HepG2 (cell line): ENCODE results near the gene DAB2IP. TPM values are rescaled to one million over a fixed set of nuclear protein-coding genes. Genes with fewer than 3 reads are reported as not detected.
"Not testable (repeated sequence)": the region's sequence is repeated elsewhere in the genome, so short reads cannot be mapped to it uniquely, and the experiment has no call there.

Experiments used
- ATAC-seq: fragments of 200-7000 bp; cut with Tn5 transposase; 3 replicates; pipeline ENCODE4 v1.9.1; 2020; ENCODE audit warnings: mild to moderate bottlenecking, moderate library complexity
- BruUV-seq: library from RNA; stranded (reverse); fragments of 400-500 nt; replicated peaks from 2 replicates; lab custom pipeline; 2021; lab: Mats Ljungman, UMichigan
- CTCF ChIA-PET: fragments of 300-600 bp; formaldehyde crosslinking; extraction: SDS; loops from one replicate; lab custom pipeline; 2021; ENCODE audit warnings: low total read pairs, inconsistent platforms, low intra/inter-chr PET ratio; lab: Yijun Ruan, JAX
- POLR2A ChIA-PET: fragments of 350-600 bp; sonication (Branson Sonifier 250); formaldehyde crosslinking; loops from one replicate; lab custom pipeline; 2020; ENCODE audit warnings: antibody characterized with exemption, inconsistent platforms; lab: Yijun Ruan, JAX
- DNase-seq: peaks from one replicate; pipeline ENCODE4 v3.0.0-alpha.2; 2015; ENCODE audit warnings: low spot score
- FAIRE-seq: peaks from 3 replicates; lab custom pipeline; 2011; peaks lifted over from hg19 to GRCh38; lab: Jason Lieb, UNC
- H2AFZ ChIP-seq: one replicate; pipeline ENCODE4 v1.6.1; 2011; ENCODE audit warnings: low read length, inconsistent platforms
- H3K27ac ChIP-seq: fragments of 300-600 bp; 3 replicates; pipeline ENCODE4 v1.8.0; 2011; ENCODE audit warnings: mixed run types, mild to moderate bottlenecking, mixed read lengths, low read length, inconsistent platforms; ENCODE audit not compliant: insufficient read depth; ENCODE audit errors: extremely low read length
- H3K27me3 ChIP-seq, 2 experiments: fragments of 200-600 bp in 1 of 2; 2 replicates in 1 of 2; 3 replicates in 1 of 2; pipeline versions ENCODE4 v1.6.0 to v1.8.0; 2011; ENCODE audit warnings: low read length in 2 of 2, mild to moderate bottlenecking in 2 of 2, moderate library complexity in 2 of 2, inconsistent platforms in 1 of 2; ENCODE audit not compliant: insufficient read depth in 2 of 2, control insufficient read depth in 1 of 2
- H3K36me3 ChIP-seq, 2 experiments: fragments of 200-600 bp in 1 of 2; replicated peaks in 1 of 2; 2 replicates in 1 of 2; 3 replicates in 1 of 2; pipeline versions ENCODE4 v1.5.1 to v1.8.0; 2011; ENCODE audit warnings: low read length in 2 of 2, inconsistent platforms in 1 of 2; ENCODE audit not compliant: insufficient read depth in 2 of 2, control insufficient read depth in 1 of 2
- H3K4me1 ChIP-seq: 2 replicates; pipeline ENCODE4 v1.5.1; 2012; ENCODE audit warnings: low read length, inconsistent platforms; ENCODE audit not compliant: insufficient read depth
- H3K4me2 ChIP-seq: 2 replicates; pipeline ENCODE4 v1.6.0; 2011; ENCODE audit warnings: low read depth, low read length, inconsistent platforms
- H3K4me3 ChIP-seq, 3 experiments: fragments of 200-600 bp in 1 of 3; sonication (generic), shearing (Covaris generic) in 1 of 3; replicated peaks in 1 of 3; 2 replicates each; pipeline ENCODE4 v1.5.1; 2011 to 2016; ENCODE audit warnings: low read length in 3 of 3, inconsistent platforms in 2 of 3, low read depth in 2 of 3, mild to moderate bottlenecking in 2 of 3, control low read depth in 1 of 3, mixed read lengths in 1 of 3; ENCODE audit not compliant: insufficient read depth in 1 of 3
- H3K79me2 ChIP-seq: one replicate; pipeline ENCODE4 v1.6.1; 2011; ENCODE audit warnings: low read length, inconsistent platforms; ENCODE audit not compliant: insufficient read depth
- H3K9ac ChIP-seq: 2 replicates; pipeline ENCODE4 v1.6.0; 2011; ENCODE audit warnings: mild to moderate bottlenecking, low read depth, low read length, inconsistent platforms; ENCODE audit not compliant: insufficient read depth
- H3K9me3 ChIP-seq: 2 replicates; pipeline ENCODE4 v1.5.1; 2012; ENCODE audit warnings: mild to moderate bottlenecking, low read length
- H4K20me1 ChIP-seq: 2 replicates; pipeline ENCODE4 v1.6.0; 2011; ENCODE audit warnings: inconsistent platforms, mild to moderate bottlenecking, low read length, moderate library complexity; ENCODE audit not compliant: insufficient read depth
- ZNF550 ChIP-seq: sonication (generic); formaldehyde crosslinking; IDR thresholded peaks from 2 replicates; pipeline ENCODE4 v1.4.0; 2020; ENCODE audit warnings: mild to moderate bottlenecking, missing genetic modification reagents, borderline replicate concordance
- WGBS: methylation state at CpG from one replicate; pipeline ENCODE4 v1.1.6; 2017; ENCODE audit warnings: low lambda C conversion rate; 5-methylcytosine and 5-hydroxymethylcytosine counted together
- in situ Hi-C: cut with HindIII; loops from 2 replicates; pipeline ENCODE4 v1.10.0; 2017; ENCODE audit warnings: low pct_unique_long_range_greater_than_20kb; ENCODE audit not compliant: extremely low pct_ligation_motif_present
- intact Hi-C: fragments of 100-400 bp; cut with micrococcal nuclease; formaldehyde crosslinking; loops from one replicate; pipeline ENCODE4 v1.10.0; 2022; ENCODE audit not compliant: unreplicated experiment
- polyA plus RNA-seq, 8 experiments: library from polyadenylated mRNA; depleted of rRNA in 3 of 8; stranded (reverse) in 7 of 8; unstranded in 1 of 8; fragments of >200 nt; fragmentation: Illumina TruSeq in 4 of 8; extraction: Trizol in 4 of 8; gene quantifications; 2 replicates each; pipeline versions ENCODE4 v1.2.1 to v1.2.3, GENCODE V29; 2011 to 2016; ENCODE audit warnings: low read depth in 4 of 8, missing spikeins in 1 of 8, mixed read lengths in 1 of 8; ENCODE audit not compliant: insufficient read depth in 1 of 8
- total RNA-seq, 5 experiments: library from RNA; depleted of rRNA; stranded (reverse); fragments of >200 nt; fragmentation: Illumina TruSeq; extraction: Trizol; gene quantifications; 2 replicates each; pipeline ENCODE4 v1.2.3, GENCODE V29; 2016; ENCODE audit warnings: low read depth in 1 of 5

DAB2IP gene
- total and polyA plus RNA-seq, 2 of the 13 experiments (the other 11 are each of a cell fraction or from before 2014, with no cell fraction given) = 25.3 to 37.9 TPM

- Histone ChIP-seq H3K4me1 (peaks cover 37% of the 10 kb centered on the region), H3K79me2 (no peaks in the 10 kb centered on the region), H4K20me1 (no peaks in the 10 kb centered on the region), H3K4me3 (no peak overlapping the region), H2AFZ (no peak overlapping the region), H3K36me3 (no peaks in the 10 kb centered on the region), H3K4me2 (no peak overlapping the region), H3K9ac (no peak overlapping the region), H3K27me3 (no peaks in the 10 kb centered on the region), H3K9me3 (no peaks in the 10 kb centered on the region), H3K27ac (no peak overlapping the region)
- no peak for ATAC-seq
- 75% methylated on average over 9 of the region's 9 CpGs for WGBS
- no TSS peak for BruUV-seq
- CTCF ChIA-PET = no interaction called here
- no peak for TF ChIP-seq ZNF550 (CRISPR knock-in tag)
- TF ChIP-seq, all 625 proteins: peak for 0
- DNase-seq (no peak), FAIRE-seq (no peak)
- in situ Hi-C loops = no loop called here
- POLR2A ChIA-PET = no interaction called here
- intact Hi-C loops = no loop called here
Measured at GRCh38 chr9:121618504-121618903, 32.9 kb upstream of the DAB2IP start.

- H3K27ac ChIP-seq, FAIRE-seq, CTCF ChIA-PET, H3K4me3 ChIP-seq, POLR2A ChIA-PET, BruUV-seq, H3K9ac ChIP-seq, H4K20me1 ChIP-seq, H3K79me2 ChIP-seq, ATAC-seq, intact Hi-C loops, in situ Hi-C loops, H2AFZ ChIP-seq, DNase-seq, H3K27me3 ChIP-seq, H3K36me3 ChIP-seq, H3K9me3 ChIP-seq, H3K4me2 ChIP-seq: not testable (repeated sequence)
- H3K4me1 ChIP-seq = peaks cover 36% of the 10 kb centered on the region
- WGBS = 87% methylated on average over 7 of the region's 7 CpGs
Measured at GRCh38 chr9:121618910-121619309, 32.5 kb upstream of the DAB2IP start.
